GM10847 (cell line): ENCODE data around the gene CORO2B.

Experiments
- POLR2A ChIP-seq: IDR thresholded peaks from 2 replicates; pipeline ENCODE4 v1.6.1; 2011; ENCODE audit not compliant: insufficient read length; ENCODE audit errors: extremely low read depth

The CORO2B gene

GRCh38 chr15:68765602-68766368 is 187.0 kb downstream of the CORO2B start:
- no peak for TF ChIP-seq POLR2A

GRCh38 chr15:68767833-68768232 is 189.0 kb downstream of the CORO2B start:
- TF ChIP-seq POLR2A: no peak

GRCh38 chr15:68768321-68768720 is 189.5 kb downstream of the CORO2B start:
- TF ChIP-seq POLR2A: no peak

DNA sequence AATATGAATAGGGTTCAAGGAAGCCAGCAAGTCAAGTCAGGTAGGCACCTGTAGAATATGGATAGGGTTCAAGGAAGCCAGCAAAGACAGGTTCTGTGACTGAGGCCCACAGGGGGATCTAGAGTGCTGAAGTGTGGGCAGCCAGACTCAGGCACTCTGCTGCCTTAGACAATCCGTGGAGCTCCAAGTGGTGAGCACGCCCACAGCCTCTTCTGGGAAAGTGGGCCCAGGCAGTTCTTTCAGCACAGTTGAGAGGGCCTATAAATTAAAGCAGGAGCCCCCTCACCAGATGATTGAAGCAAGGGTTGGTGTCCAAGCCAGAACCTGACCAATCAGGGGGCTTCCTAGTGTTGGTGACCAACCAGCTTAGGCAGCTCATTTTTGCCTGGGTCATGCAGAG is 190.9 kb downstream of the CORO2B start:
- TF ChIP-seq POLR2A: no peak

GRCh38 chr15:68770216-68770615 is 191.4 kb downstream of the CORO2B start:
- no peak for TF ChIP-seq POLR2A

GRCh38 chr15:68773036-68773435 is 194.2 kb downstream of the CORO2B start:
- no peak for TF ChIP-seq POLR2A

GRCh38 chr15:68774120-68774519 is 195.3 kb downstream of the CORO2B start:
- no peak for TF ChIP-seq POLR2A

GRCh38 chr15:68774521-68775235 is 195.9 kb downstream of the CORO2B start:
- TF ChIP-seq POLR2A: no peak

DNA sequence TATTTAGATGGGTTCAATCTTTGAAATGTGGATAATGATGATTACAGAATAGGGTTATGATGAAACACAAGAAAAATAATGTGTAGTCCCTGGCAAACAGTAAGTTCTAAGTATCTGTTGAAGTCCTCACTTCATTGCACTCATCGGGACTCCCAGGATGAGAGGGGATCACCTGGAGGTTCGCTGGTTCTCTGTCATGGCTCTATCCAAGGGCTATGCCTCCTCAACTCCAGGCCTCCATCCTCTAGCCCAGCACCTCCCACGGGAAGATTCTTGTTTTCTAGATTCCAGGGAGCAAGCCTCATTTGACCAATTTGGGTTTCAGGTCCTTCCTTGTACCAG is 196.4 kb downstream of the CORO2B start:
- TF ChIP-seq POLR2A: no peak

DNA sequence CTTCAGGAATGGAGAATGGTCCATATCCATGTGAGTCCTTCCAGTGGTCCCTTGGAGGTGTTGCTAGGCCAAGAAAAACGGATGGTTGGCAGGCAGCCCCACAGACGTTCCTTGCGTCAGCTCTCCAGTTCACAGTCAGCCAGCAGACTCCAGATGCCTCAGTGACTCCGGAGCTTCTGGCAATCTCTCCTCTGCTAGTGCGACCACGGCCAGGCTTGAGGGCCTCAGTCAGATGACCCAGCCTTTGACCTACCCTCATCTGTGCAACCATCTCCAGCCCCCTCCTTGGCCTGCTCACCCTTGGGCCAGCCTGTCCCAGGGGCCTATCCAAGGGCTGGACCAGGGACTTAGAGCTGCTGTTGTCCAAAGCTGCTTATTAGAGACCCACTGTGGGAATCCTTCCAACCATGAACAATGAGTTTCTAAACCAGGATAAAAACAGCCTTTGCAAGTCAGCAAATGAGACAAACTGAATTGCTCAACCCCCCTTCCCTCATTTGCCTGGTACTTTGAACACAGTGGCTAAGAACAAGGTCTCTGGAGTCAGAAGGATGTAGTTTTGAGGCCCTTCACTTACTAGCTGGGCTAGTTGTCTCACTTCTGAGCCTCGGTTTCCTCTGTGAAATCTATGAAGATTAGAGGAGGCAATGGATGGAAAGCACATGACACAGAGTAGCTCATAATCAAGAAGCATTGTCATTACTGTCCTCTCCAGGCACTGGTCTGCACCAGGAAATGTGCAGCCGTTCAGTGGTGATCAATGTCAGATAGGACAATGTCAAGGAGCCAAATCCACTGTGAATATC is 197.1 kb downstream of the CORO2B start:
- no peak for TF ChIP-seq POLR2A

GRCh38 chr15:68776477-68777270 is 197.9 kb downstream of the CORO2B start:
- no peak for TF ChIP-seq POLR2A
